HG03060 (cell line): ENCODE measurements around the gene GGT5.
"Not testable (repeated sequence)": the region's sequence is repeated elsewhere in the genome, so short reads cannot be mapped to it uniquely, and the experiment has no call there.

Experiments used
- ATAC-seq: cut with Tn5 transposase; IDR thresholded peaks from one replicate; pipeline ENCODE4 v1.9.1; 2021; ENCODE audit warnings: low read depth, moderate number of reproducible peaks; ENCODE audit not compliant: unreplicated experiment

Gene GGT5

DNA sequence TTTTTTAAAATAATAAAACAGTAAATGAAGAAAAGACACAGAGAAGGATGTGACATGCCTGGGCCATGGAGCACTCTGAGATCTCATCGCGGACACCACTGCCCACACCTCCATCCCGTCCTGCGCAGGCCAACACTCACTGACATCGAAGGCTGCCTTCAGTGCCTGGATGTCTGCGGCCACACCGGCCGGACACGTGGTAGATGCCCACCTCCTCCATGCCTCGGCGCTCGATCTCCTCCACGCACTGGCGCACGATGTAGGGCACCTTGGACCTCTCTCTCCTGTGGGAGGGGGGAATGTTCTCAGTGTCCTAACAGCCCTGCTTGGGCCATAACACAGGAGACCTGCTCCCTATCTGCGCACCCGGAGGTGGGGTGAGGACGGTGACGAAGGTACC is 18.6 kb upstream of the GGT5 start:
- ATAC-seq, result not testable (repeated sequence)

DNA sequence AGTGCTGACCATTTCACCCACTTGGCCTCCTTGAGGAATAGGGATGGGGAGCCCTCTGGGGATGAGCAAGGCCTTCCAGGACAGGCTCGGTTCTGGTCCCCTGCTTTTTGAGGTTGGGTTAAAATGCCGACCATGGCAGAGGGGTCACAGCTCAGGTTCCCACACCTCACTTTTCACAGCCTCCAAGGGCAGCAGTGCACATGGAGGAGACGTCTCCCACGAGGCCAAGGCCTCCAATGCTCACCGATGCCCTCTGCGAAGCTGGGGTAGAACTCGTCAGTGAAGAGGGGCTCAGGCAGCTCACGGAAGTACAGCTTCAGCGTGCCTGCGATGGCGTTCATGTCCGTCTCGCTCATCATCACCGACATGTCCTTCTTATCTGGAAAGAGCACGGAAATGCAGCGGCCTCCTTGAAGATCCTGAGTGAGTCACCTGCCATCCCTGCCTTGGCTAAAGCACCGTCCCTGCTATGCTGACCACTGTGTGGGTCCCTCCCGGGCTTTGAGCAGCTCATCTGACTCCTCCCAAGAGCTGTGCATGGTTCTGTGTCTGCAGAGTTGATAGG is 17.4 kb upstream of the GGT5 start:
- not testable (repeated sequence) for ATAC-seq

GRCh38 chr22:24259459-24259858 is 14.6 kb upstream of the GGT5 start:
- ATAC-seq, result not testable (repeated sequence)

GRCh38 chr22:24256736-24257135 is 11.9 kb upstream of the GGT5 start:
- not testable (repeated sequence) for ATAC-seq

GRCh38 chr22:24256136-24256535 is 11.3 kb upstream of the GGT5 start:
- not testable (repeated sequence) for ATAC-seq

GRCh38 chr22:24253126-24253525 is 8.2 kb upstream of the GGT5 start:
- not testable (repeated sequence) for ATAC-seq

- not testable (repeated sequence) for ATAC-seq
These were observed 6.4 kb upstream of the GGT5 start for GRCh38 chr22:24251286-24251685.

GRCh38 chr22:24249413-24249812 is 4.5 kb upstream of the GGT5 start:
- not testable (repeated sequence) for ATAC-seq

- ATAC-seq, result not testable (repeated sequence)
These were observed 3.7 kb upstream of the GGT5 start for GRCh38 chr22:24248611-24249010.

DNA sequence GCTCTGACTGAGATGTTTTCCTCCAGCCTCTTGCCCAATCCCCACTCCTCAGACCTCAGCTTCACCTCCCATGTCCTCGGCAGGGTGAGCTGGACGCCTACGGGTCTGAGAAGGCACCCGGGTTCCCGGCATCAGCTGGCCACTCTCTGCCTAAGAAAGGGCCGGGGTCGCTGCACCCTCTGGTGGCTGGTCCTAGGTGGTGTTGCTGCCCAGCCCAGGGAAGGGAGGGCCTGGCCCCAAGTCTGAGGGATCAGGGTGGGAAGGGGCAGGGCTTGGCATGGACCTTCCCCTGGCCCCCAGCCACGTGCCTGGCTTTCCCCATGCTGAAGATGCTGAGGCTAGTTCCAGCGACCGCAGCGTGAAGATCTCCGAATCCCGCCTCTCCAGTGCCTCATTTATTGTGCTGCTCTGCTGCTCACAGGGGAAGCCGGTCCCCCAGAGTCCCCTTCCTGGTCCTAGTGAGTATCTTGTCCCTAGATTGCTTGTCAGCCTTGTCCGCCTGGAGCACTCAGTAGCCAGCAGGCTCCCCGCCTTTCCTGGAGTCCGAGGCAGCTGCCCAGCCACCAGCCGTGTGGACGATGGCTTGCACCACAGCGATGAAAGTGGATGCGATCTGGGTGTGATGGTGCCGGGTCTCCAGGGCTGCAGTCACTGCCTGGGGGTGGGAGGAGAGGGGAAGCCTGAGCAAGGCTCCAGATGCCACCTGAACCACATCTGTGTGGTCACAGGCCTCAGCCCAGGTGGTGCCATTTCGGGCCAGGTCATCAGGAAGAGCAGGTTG is 2.9 kb upstream of the GGT5 start:
- no peak for ATAC-seq

GRCh38 chr22:24247011-24247507 is 2.2 kb upstream of the GGT5 start:
- no peak for ATAC-seq

GRCh38 chr22:24245584-24246561 is 991 bp upstream of the GGT5 start:
- ATAC-seq, result not testable (repeated sequence)

GRCh38 chr22:24244144-24244787 is 616 bp downstream of the GGT5 start:
- no peak for ATAC-seq

DNA sequence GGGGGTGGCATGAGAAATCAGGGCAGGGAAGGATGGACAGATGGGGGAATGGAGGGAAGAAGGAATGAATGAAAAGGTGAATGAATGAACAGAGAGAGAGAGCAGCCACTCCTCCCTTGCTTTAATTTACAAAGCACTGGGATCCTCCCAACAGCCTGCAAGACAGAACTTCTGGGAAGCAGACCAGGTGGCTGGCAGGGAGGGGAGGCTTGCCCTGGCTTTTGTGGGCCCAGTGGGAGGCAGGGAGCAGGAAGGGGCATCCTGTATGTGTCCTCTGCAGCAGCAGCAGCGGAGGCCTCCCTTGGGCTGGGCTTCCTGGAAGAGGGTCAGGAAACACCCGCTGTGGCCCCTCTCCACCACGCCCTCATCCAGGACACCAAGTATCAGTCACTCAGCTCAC is 1.5 kb downstream of the GGT5 start:
- ATAC-seq, result not testable (repeated sequence)

DNA sequence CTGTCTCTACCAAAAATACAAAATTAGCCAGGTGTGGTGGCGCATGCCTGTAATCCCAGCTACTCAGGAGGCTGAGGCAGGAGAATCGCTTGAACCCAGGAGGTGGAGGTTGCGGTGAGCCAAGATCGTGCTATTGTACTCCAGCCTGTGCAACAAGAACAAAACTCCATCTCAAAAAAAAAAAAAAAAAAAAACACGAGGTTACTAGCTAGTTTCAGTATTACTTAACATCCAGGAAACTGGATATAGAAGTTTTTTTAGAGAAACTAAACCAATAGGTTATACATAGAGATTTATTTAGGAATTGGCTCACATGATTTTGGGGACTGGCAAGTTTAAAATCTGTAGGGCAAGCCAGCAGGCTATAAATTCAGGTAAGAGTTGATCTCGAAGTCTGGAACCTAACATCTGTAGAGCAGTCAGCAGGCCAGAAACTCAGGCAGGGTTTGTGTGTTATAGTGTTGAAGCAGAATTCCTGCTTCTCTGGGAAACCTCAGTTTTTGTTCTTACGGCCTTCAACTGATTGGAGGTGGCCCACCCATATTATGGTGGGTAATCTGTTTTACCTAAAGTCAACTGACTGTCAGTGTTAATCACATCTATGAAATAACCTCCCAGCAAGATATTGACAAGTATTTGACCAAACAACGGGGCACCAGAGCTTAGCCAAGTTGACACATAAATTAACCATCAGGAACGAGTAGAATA is 3.7 kb downstream of the GGT5 start:
- not testable (repeated sequence) for ATAC-seq

DNA sequence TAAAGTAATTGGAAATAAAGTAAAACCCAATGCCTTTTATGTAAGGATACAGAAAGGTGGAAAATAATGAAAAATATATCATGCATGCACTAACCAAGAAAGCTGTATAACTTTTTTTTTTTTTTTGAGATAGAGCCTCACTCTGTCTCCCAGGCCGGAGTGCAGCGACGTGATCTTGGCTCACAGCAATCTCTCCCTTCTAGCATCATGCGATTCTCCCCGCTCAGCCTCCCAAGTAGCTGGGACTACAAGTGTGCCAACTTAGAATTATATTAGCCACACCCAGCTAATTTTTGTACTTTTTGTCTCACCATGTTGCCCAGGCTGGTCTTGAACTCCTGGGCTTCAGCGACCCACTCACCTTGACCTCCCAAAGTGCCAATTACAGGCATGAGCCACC is 4.5 kb downstream of the GGT5 start:
- ATAC-seq, result no peak

GRCh38 chr22:24238101-24238694 is 6.7 kb downstream of the GGT5 start:
- not testable (repeated sequence) for ATAC-seq

- no peak for ATAC-seq
These were observed 8.2 kb downstream of the GGT5 start for GRCh38 chr22:24236656-24237055.

- ATAC-seq, result no peak
These were observed 9.6 kb downstream of the GGT5 start for GRCh38 chr22:24235315-24235714.
